ENCODE data around the gene SEZ6L.

Gene SEZ6L

GRCh38 chr22:26295563-26296126, 126.4 kb downstream of the SEZ6L start:
- no peak for DNase-seq (ENCODE audit: low read depth in 2 of 2)

- DNase-seq (ENCODE audit: low read depth in 2 of 2): no peak
These were observed 129.5 kb downstream of the SEZ6L start for GRCh38 chr22:26298605-26299310.

- no peak for DNase-seq (ENCODE audit: low read depth in 2 of 2)
These were observed 133.5 kb downstream of the SEZ6L start for GRCh38 chr22:26302726-26303125.

- DNase-seq (ENCODE audit: low read depth in 2 of 2): no peak
These were observed 134.2 kb downstream of the SEZ6L start for GRCh38 chr22:26303475-26303874.

DNA sequence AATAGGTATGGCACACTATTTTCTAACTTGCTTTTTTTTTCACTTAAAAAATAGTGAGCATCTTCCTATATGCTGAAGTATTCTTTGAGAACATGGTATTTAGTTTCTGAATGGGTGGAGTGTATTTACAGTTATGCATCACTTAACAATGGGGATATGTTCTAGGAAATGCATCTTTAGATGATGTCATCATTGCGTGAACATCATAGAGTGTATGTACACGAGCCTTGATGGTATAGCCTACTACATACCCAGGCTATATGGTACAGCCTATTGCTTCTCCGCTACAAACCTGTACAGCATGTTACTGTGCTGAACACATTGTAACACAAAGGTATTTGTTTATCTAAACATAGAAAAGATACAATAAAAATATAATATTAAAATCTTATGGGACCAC, 135.5 kb downstream of the SEZ6L start:
- DNase-seq (ENCODE audit: low read depth in 2 of 2): no peak

- no peak for DNase-seq (ENCODE audit: low read depth in 2 of 2)
These were observed 139.2 kb downstream of the SEZ6L start for GRCh38 chr22:26308467-26308866.

- DNase-seq (ENCODE audit: low read depth in 2 of 2): no peak
These were observed 141.4 kb downstream of the SEZ6L start for GRCh38 chr22:26310616-26311015.

GRCh38 chr22:26313291-26313690, 144.0 kb downstream of the SEZ6L start:
- DNase-seq (ENCODE audit: low read depth in 2 of 2): no peak

GRCh38 chr22:26314171-26314570, 144.9 kb downstream of the SEZ6L start:
- DNase-seq (ENCODE audit: low read depth in 2 of 2): no peak

DNA sequence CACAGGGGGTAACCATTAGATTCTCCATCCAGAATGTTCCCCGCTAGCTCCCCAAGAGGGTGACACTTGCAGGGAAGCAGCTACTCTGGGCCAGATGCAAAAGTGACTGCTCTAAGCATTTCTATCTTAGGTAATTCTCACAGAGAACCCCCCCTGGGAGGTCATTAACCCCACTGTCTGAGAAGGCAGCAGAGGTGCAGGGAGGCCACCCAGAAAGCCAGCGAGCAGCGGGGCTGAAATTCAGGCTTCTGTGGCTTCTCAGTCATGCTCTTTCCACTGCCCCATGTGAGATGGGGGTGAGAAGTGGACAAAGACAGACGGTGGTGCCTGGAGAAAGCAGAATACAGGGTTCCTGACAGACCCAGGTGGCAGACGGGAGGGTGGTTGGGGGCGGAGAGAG, 145.4 kb downstream of the SEZ6L start:
- no peak for DNase-seq (ENCODE audit: low read depth in 2 of 2)

DNA sequence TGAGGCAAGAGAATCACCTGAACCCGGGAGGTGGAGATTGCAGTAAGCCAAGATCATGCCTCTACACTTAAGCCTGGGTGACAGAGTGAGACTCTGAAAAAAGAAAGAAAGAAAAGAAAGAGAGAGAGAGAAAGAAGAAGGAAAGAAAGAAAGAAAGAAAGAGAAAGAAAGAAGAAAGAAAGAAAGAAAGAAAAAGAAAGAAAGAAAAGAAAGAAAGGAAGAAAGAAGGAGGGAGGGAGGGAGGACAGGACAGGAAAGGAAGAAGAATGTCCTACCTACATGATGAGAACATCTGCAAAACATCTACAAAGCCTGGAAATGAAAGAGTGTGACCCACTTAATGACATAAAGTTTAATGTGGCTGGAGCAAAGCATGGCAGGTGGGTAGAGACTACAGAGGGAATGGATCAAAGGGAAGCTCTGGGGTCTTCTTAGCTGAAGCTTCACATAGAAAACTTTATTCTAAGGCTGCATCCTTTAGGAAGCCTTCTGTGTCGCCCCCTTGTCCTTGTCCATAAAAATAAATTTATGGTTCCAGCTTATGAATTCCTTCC, 147.5 kb downstream of the SEZ6L start:
- DNase-seq (ENCODE audit: low read depth in 2 of 2): no peak

DNA sequence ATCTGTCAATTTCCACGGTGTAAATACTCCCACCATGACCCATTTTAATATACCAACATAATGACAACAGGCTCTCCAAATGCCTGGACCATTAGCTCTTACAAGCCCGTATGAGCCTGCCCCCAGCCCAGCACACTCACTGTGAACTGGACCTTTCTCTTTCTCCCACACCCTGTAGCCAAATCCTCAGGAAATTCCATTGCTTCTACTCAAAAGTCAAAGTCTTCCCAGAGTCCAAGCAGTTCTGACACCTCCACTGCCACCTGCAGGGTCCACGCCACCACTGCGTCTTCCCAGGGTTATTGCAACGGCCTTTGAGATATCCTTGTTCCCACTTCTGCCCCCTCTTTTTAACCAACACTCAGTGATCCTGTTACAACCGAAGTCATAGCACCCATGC, 149.7 kb downstream of the SEZ6L start:
- DNase-seq (ENCODE audit: low read depth in 2 of 2): no peak

- no peak for DNase-seq (ENCODE audit: low read depth in 2 of 2)
These were observed 151.2 kb downstream of the SEZ6L start for GRCh38 chr22:26320447-26320846.

GRCh38 chr22:26321469-26321913, 152.2 kb downstream of the SEZ6L start:
- DNase-seq (ENCODE audit: low read depth in 2 of 2): no peak

DNA sequence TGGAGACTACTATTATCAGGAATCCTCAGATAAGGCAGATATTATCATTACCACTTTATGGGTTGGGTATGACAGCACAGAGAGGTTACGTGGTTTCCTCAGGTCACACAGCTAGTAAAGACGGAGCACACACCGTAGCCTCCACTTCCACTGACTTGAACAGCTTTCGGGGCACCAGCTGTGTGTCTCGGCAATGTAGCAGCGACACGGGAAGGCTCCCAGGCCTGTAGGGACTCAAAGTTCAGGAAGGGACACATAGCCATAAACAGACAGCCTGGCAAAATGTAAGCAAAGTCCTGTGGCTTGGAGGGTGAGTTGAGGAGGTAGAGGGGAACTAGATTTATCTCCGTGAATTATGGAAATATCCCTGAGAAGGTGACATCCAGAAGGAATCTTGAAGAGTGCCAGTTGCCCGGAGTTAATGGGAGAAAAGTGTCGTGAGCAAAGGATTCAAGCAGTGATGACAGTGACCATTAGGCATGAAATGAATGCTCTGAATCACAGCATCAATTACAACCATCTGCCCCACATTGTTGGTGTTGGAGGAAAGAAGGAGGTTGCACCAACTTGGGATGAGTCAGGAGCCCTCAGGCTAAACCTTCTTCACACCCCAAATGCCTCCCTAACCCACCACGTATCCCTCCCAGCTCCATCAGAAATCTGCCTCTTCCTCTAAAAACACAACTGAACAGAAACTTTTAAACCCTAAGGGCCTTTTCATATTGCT, 153.1 kb downstream of the SEZ6L start:
- DNase-seq (ENCODE audit: low read depth in 2 of 2): no peak

- no peak for DNase-seq (ENCODE audit: low read depth in 2 of 2)
These were observed 153.8 kb downstream of the SEZ6L start for GRCh38 chr22:26323013-26323412.

DNA sequence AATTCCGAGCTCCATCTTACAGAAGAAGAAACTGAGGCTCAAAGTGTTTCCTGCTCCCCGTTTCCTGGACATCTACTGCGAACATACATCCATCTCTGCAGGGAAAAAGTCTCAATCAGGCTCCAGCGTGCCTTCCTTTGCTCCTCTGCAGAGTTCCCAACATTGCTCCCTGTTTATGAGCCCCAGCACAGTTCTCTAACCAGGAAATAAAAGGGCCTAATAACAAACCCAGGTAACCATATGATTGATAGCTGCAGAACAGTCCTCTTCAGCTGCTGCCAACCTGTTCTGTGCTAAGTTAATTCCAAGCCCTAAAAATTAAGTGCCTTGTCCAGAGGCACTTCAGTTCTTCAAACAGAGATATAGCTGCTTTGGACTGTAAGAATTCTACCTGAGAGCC, 154.9 kb downstream of the SEZ6L start:
- no peak for DNase-seq (ENCODE audit: low read depth in 2 of 2)

GRCh38 chr22:26325641-26326040, 156.4 kb downstream of the SEZ6L start:
- DNase-seq (ENCODE audit: low read depth in 2 of 2): no peak

- no peak for DNase-seq (ENCODE audit: low read depth in 2 of 2)
These were observed 157.5 kb downstream of the SEZ6L start for GRCh38 chr22:26326803-26327202.

GRCh38 chr22:26327306-26327705, 158.0 kb downstream of the SEZ6L start:
- no peak for DNase-seq (ENCODE audit: low read depth in 2 of 2)

DNA sequence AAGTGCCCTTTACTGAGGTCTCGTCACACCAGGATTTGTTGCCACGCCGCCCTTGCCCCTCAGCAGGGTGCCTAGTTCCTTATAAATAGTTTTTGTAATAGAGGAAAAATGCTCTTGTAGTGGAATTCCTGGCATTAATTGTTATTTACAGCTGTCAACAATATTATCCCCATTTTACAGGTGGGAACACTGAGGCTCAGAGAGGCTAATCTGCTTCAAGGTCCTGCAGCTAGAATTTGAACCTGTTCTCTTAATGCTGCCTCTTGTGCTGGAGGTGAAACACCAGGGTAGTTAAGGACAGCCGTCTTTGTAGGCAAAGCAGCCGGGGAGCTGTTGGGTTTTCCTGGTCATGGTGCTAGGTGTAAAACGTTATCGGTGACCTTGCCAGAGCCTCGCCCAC, 159.0 kb downstream of the SEZ6L start:
- no peak for DNase-seq (ENCODE audit: low read depth in 2 of 2)

DNA sequence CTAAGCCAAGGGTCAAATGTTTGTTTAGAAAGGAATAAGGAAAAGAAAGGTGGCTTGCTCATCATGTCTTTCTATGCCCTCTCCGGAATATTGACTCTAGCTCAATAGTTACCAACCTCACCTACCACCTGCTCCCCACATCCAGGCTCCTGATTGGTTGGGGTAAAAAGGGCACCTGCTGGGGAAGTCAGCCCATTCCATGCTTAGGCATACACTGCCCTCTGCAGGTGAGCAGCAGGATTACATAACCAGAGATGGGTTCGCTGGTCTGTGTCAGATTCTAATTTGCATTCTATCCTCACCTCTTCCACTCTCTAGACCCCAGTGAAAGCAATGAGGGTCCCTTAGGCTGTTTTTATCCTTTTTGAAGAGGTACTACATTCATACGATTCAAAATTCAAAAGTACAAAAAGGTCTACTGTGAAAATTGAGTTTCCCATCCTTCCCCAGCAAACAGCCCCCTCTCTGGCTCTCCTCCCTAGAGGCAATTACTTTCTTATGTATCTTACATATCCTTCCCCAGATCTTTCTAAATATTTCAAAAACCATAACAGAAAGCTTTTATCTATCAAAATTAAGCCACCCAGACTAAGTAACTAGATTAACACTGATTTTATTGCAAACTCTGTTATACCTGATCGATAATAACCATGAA, 161.8 kb downstream of the SEZ6L start:
- DNase-seq (ENCODE audit: low read depth in 2 of 2): peak; percentile 27 to 32
